C4-2B (cell line): ENCODE data around the gene RNF214.

Experiments used
- CTCF ChIP-seq: fragments of 450-650 bp; conservative IDR thresholded peaks from 2 replicates; pipeline ENCODE4 v1.5.1; 2017; ENCODE audit warnings: mild to moderate bottlenecking
- ZFX ChIP-seq: fragments of 450-650 bp; IDR thresholded peaks from 2 replicates; pipeline ENCODE4 v1.6.1; 2017

DNA sequence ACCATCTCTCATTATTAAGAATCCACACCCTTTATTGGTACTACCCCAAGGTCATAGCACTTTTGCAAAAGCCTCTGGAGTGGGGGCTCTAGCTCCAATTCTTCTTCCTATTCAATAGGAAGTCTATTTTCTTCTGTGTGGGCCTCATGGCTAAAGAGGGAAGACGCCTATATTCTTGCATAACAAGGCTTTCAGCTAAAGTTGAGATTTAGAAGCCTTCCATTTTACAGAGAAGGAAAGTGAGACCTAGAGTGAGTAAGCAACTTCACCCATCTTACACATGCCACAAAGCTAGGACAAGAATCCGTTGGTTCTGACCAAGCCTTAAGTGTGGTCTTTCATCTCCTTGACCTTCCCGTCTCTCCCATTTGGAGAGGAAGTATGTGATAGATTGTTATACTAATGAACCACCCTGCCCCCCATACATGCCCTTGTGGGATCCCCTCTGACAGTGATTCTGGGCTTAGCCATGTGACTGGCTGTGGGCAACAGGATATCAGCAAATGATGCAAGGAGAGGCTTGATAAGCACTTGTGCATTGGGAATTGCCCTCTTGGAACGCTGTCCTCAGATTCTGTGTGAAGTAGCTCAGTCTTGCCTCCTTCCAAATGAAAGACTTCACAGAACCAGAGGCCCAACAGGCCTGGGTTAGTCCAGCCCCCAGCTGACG lies 71.3 kb downstream of the RNF214 start:
- TF ChIP-seq CTCF (no peak), ZFX (no peak)
